Astrocyte of the cerebellum (primary cell): Measurements from ENCODE around the gene CES3.
"Not testable (repeated sequence)": the region's sequence is repeated elsewhere in the genome, so short reads cannot be mapped to it uniquely, and the experiment has no call there.

ENCODE experiments used
- DNase-seq: peaks from one replicate; pipeline ENCODE4 v3.0.0-alpha.2; 2011; ENCODE audit warnings: low read depth
- H3K4me3 ChIP-seq: 2 replicates; pipeline ENCODE4 v1.5.1; 2011; ENCODE audit warnings: mild to moderate bottlenecking, low read depth, low read length, moderate library complexity
- in situ Hi-C: cut with HindIII; loops from 2 replicates; pipeline ENCODE4 v1.10.0; 2017; ENCODE audit warnings: low sequenced_read_pairs
- TF ChIP-seq, protein P1 (sequence below): IDR thresholded peaks from 2 replicates; pipeline ENCODE4 v1.5.1; 2012; ENCODE audit warnings: low read length, low read depth, moderate library complexity, mild to moderate bottlenecking; ENCODE audit errors: missing control alignments

CES3 gene

DNA sequence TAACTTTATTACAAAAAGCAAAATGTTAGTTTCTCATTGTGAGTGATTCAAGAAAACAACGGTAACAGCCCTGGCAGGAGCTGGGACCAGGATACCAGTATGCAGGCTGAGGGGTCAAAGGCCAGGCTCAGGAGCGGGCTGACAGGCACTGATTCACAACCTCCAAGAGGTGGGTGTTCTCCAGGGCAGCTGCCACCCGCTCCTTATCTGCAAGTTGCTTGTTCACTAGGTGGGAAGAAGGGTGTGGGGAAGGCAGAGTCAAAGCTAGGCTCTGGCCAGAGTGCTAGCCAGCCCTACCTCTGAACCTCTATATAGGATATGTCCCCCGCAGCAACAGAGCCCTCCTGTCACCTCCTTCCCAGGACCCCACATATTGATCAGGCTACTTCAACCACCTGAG, 29.0 kb upstream of the CES3 start:
- TF ChIP-seq, protein P1, sequence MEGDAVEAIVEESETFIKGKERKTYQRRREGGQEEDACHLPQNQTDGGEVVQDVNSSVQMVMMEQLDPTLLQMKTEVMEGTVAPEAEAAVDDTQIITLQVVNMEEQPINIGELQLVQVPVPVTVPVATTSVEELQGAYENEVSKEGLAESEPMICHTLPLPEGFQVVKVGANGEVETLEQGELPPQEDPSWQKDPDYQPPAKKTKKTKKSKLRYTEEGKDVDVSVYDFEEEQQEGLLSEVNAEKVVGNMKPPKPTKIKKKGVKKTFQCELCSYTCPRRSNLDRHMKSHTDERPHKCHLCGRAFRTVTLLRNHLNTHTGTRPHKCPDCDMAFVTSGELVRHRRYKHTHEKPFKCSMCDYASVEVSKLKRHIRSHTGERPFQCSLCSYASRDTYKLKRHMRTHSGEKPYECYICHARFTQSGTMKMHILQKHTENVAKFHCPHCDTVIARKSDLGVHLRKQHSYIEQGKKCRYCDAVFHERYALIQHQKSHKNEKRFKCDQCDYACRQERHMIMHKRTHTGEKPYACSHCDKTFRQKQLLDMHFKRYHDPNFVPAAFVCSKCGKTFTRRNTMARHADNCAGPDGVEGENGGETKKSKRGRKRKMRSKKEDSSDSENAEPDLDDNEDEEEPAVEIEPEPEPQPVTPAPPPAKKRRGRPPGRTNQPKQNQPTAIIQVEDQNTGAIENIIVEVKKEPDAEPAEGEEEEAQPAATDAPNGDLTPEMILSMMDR = no peak
- no peak for DNase-seq
- in situ Hi-C loops = no loop called here
- no peak overlapping the region for H3K4me3 ChIP-seq

DNA sequence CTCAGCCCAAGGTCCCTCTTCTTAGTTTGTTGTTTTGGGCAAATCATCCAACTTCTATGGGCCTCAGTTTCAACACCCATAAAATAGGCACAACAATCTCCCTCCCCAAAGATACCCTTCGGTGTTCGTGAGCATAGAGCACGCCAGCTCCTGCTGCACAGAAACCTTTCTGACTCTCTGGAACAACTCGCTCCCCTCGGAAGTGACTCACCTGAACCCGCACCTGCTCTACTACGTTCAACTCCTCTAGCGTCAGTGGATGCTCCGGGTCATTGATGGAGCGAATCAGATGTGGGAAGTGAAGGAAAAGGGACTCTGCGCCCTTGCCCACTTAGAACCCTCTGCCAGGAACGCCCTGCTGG, 27.3 kb upstream of the CES3 start:
- H3K4me3 ChIP-seq = peak overlapping the region; percentile 78
- in situ Hi-C loops = no loop called here
- no peak for DNase-seq
- TF ChIP-seq, protein P1 = no peak

DNA sequence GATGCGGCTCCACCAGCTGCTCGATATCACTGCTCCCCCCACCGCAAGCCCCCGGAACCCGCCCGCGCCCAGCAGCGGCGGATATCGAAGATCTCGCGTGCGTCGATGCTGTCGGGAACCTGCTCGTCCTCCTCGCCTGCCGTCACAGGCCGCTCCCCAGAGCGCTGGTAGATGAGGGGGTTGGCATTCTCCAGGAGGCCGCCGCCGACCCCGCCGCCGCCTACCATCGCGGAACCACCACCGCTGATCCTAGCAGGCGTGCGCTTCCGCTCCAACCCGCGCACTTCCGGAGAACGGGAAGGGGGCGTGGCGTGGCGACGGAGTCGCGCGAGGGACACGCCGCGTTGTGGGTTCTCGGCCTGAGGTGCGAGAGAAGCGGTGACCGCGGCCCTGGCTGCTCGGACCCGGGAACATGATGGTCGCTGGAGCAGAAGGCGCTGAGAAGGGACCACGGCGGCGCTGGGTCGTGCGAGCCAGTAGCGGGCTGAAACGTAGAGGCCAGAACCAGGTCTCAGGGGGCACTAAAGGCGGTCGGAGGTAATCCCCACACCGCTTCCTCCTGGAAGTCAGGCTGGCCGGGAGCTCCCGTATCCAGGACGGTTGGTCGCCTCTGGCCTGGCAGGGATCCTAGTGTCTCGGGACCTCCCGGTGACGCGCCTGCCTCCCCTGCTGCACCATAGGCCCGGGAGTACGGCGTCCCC, 26.8 kb upstream of the CES3 start, which contains the start of gene CIAO2B:
TSS of gene CIAO2B (minus strand) at position 265 of the 701 bp plus-strand sequence. CDS start at position 227, 38 bp downstream.
- in situ Hi-C loops = no loop called here
- peak within 1 kb of the TSS; percentile 78 for H3K4me3 ChIP-seq
- DNase-seq = peak; percentile 49
- TF ChIP-seq, protein P1 = no peak

DNA sequence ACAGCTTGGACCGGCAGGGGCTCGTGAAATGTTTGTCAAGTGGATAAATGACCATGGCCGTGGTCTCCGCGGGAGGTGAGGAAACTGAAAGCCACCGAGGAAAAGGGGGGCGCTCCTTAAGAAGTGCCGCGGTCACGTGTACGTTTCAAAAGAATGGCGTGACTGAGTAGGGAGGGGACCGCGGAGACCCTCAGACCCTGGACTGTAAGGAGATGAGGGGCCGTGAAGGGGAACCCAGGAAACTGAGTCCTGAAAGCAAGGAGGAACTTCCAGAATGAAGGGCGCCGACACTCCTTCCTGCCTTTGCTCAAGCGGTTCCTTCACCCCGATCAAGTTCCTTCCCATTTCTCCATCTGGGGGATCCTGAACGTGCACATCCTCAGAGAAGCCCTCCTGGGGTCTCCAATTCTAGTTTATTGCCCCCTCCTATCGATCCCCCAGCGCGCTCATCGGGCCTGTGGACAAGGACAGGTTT, 26.2 kb upstream of the CES3 start:
- in situ Hi-C loops = loop anchor here (5.0 kb wide), 1 partner anchor 167 kb away; no protein-coding TSS in a partner anchor
- not testable (repeated sequence) for DNase-seq
- H3K4me3 ChIP-seq = peak overlapping the region; percentile 78

DNA sequence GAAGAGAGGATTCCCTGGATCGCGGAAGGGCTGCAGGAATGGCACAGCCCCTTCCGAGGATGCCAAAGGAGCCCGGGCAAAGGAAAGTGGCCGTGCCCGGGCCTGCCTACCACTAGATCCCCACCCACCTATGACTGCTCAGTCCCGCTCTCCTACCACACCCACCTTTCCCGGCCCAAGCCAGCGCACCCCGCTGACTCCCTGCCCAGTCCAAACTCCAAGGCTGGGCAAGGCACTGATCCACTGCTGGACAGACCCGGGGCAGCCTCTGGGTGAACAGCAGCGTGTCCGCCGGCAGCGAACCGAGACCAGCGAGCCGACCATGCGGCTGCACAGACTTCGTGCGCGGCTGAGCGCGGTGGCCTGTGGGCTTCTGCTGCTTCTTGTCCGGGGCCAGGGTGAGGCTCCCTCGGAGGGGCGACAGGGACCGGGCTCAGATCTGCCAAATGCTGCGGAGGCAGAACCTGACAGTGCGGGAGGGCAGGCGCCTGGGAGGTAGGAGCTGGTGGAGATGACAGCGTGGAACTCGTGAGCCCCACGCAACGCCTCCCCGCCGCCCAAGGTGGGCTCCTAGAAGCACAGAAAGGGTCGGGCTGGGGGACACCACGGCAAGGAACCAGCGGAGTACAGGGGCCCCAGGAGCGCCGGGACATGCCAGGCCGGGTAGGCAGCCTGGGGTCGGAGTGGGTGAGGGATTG, 25.6 kb upstream of the CES3 start, which contains the start of gene CES2:
TSS of gene CES2 (plus strand) at position 203 of the 698 bp plus-strand sequence. CDS start at position 323, 120 bp downstream.
- in situ Hi-C loops = loop anchor here (5.0 kb wide), 1 partner anchor 167 kb away; no protein-coding TSS in a partner anchor

DNA sequence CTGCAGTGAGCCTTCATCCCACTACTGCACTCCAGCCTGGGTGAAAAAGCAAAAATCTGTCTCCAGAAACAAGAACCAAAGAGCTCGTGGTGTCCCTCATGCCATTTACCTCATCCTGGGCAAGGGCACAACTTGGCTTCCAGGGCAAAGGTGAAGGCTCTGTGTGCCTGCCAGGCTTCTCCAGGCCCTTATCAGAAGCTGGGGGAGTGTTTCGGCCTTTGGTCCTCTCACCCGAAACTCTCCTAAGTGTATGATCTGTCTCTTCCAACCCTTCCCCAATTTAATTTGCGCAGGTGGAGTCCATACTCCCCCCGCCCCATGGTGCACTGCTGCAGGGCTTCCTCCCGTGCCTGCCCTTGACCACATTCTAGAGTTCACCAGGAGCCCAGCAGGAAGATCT, 24.6 kb upstream of the CES3 start:
- TF ChIP-seq, protein P1 = no peak
- no peak overlapping the region for H3K4me3 ChIP-seq
- no peak for DNase-seq
- in situ Hi-C loops = loop anchor here (5.0 kb wide), 1 partner anchor 166 kb away; no protein-coding TSS in a partner anchor

More for the DNA sequence above, 25.6 kb upstream of the CES3 start, which contains the start of gene CES2:
- DNase-seq = no peak
- H3K4me3 ChIP-seq = peak within 1 kb of the TSS; percentile 78
- TF ChIP-seq, protein P1 = no peak
